Gastroesophageal sphincter (tissue), 4 donors: ENCODE data around the gene ORAI2. TPM values are rescaled to one million over a fixed set of nuclear protein-coding genes. Genes with fewer than 3 reads are reported as not detected.

Experiments
- ATAC-seq: fragments of 150-250 bp; one replicate; pipeline ENCODE4 v1.9.1; 2016; ENCODE audit warnings: mild to moderate bottlenecking, moderate library complexity
- H3K27ac ChIP-seq, 4 donors: fragments of 200-600 bp; sonication (generic) in 3 of 4; 1 replicate in 3 of 4; 2 replicates in 1 of 4; pipeline ENCODE4 v1.5.1; 2016 to 2019
- H3K27me3 ChIP-seq: fragments of 200-600 bp; sonication (generic); one replicate; pipeline ENCODE4 v1.5.1; 2019
- H3K36me3 ChIP-seq, 2 donors: fragments of 200-600 bp; sonication (generic); one replicate each; pipeline ENCODE4 v1.5.1; 2019; ENCODE audit warnings: control low read depth in 1 of 2
- H3K4me1 ChIP-seq, 3 donors: fragments of 200-600 bp; sonication (generic); 1 replicate in 2 of 3; 2 replicates in 1 of 3; pipeline ENCODE4 v1.5.1; 2016 to 2019; ENCODE audit warnings: control low read depth in 2 of 3
- H3K4me3 ChIP-seq, 2 donors: fragments of 200-600 bp; sonication (generic); one replicate each; pipeline ENCODE4 v1.5.1; 2019; ENCODE audit warnings: mild to moderate bottlenecking in 1 of 2, moderate library complexity in 1 of 2
- H3K9me3 ChIP-seq, 3 donors: fragments of 200-600 bp; sonication (generic); one replicate each; pipeline ENCODE4 v1.5.1; 2017 to 2019; ENCODE audit warnings: control low read depth in 2 of 3
- EP300 ChIP-seq: sonication (generic); formaldehyde crosslinking; IDR thresholded peaks from one replicate; pipeline ENCODE4 v1.6.1; 2017; ENCODE audit warnings: antibody characterized with exemption, mild to moderate bottlenecking
- POLR2A ChIP-seq, 2 donors: fragments of 450-650 bp; IDR thresholded peaks; one replicate each; pipeline ENCODE4 v1.6.1; 2017; ENCODE audit warnings: antibody characterized with exemption in 2 of 2, mild to moderate bottlenecking in 2 of 2, moderate library complexity in 1 of 2
- POLR2AphosphoS5 ChIP-seq: sonication (generic); formaldehyde crosslinking; IDR thresholded peaks from one replicate; pipeline ENCODE4 v1.6.1; 2017; ENCODE audit warnings: antibody characterized with exemption
- WGBS, 2 donors: methylation state at CpG; one replicate each; pipeline ENCODE4 v1.1.5; 2018; ENCODE audit warnings: low coverage in 1 of 2; 5-methylcytosine and 5-hydroxymethylcytosine counted together
- total RNA-seq, 4 donors: library from RNA; depleted of rRNA; stranded (reverse); fragments of >200 nt; gene quantifications; one replicate each; pipeline ENCODE4 v1.1.0, GENCODE V29; 2016
- TF ChIP-seq, protein P1 (sequence below), 4 experiments: fragments of 200-600 bp in 2 of 4; fragments of 450-650 bp in 2 of 4; sonication (generic) in 1 of 4; IDR thresholded peaks; one replicate each; pipeline ENCODE4 v1.5.1; 2017 to 2019; ENCODE audit warnings: antibody characterized with exemption in 4 of 4, mild to moderate bottlenecking in 2 of 4, moderate library complexity in 2 of 4

Gene ORAI2
- total RNA-seq, 4 donors from 2014 or later = 3.3 to 15.6 (median 6.7) TPM

DNA sequence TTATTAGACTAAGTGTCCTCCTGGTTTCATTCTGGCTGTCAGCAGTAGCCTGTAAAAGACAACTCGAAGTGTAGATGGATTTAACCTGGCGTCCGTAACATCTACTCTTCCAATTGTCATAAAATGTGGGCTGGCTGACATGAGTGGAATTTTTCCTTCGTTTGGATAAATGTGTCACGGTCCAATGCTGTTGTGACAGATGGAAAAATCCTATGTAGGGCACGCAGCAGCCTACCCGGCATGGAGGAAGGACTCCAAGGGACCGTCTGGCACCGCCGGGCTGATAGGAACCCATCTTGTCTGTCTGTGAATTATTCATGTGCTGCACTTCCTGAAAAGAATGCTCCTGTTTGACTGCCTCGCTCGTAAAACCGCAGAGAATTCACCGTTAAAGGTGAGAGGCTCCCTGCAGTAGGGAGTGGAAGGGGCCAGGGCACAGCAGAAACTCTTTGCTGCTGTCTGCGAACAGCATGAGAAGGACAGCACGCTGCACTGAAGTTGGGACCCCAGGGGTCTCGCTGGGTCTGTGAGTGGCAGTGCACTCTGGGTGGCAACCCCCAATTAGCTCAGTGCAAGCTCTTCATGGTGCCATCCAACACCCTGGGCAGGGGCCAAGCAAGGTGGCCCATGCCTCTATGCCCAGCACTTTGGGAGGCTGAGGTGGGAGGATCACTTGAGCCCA, 1.6 kb upstream of the ORAI2 start:
- peak overlapping the region in 3 of 4 donors; percentile 3 to 19 (median 8) for H3K27ac ChIP-seq
- ATAC-seq = no peak
- peaks cover 0 to 31% (median 4%) of the 10 kb centered on the region in 3 donors for H3K4me1 ChIP-seq
- no peaks in the 10 kb centered on the region for H3K9me3 ChIP-seq
- H3K27me3 ChIP-seq = no peaks in the 10 kb centered on the region
- no peak overlapping the region for H3K4me3 ChIP-seq
- no peak for TF ChIP-seq POLR2AphosphoS5
- TF ChIP-seq POLR2A (IDR thresholded peaks at IDR 0.05) = no peak
- TF ChIP-seq, protein P1, sequence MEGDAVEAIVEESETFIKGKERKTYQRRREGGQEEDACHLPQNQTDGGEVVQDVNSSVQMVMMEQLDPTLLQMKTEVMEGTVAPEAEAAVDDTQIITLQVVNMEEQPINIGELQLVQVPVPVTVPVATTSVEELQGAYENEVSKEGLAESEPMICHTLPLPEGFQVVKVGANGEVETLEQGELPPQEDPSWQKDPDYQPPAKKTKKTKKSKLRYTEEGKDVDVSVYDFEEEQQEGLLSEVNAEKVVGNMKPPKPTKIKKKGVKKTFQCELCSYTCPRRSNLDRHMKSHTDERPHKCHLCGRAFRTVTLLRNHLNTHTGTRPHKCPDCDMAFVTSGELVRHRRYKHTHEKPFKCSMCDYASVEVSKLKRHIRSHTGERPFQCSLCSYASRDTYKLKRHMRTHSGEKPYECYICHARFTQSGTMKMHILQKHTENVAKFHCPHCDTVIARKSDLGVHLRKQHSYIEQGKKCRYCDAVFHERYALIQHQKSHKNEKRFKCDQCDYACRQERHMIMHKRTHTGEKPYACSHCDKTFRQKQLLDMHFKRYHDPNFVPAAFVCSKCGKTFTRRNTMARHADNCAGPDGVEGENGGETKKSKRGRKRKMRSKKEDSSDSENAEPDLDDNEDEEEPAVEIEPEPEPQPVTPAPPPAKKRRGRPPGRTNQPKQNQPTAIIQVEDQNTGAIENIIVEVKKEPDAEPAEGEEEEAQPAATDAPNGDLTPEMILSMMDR (IDR thresholded peaks at IDR 0.05) = no peak
- TF ChIP-seq EP300 = no peak
- H3K36me3 ChIP-seq = peaks cover 0 to 13% of the 10 kb centered on the region in 2 donors
- 46% methylated on average over 6 of the region's 17 CpGs; no CpG with 5 or more reads in 1 of the 2 donors for WGBS, 2 donors

- WGBS, 2 donors = 30 to 39% methylated on average over 7 to 8 of the region's 27 CpGs
- ATAC-seq = peak; percentile 30
- no peaks in the 10 kb centered on the region for H3K9me3 ChIP-seq
- no peaks in the 10 kb centered on the region for H3K27me3 ChIP-seq
- TF ChIP-seq POLR2A (IDR thresholded peaks at IDR 0.05) (no peak), POLR2AphosphoS5 (no peak), EP300 (no peak)
- TF ChIP-seq, protein P1 (IDR thresholded peaks at IDR 0.05) = no peak
- H3K36me3 ChIP-seq = peaks cover 0 to 4% of the 10 kb centered on the region in 2 donors
- peaks cover 0 to 31% (median 4%) of the 10 kb centered on the region in 3 donors for H3K4me1 ChIP-seq
- H3K27ac ChIP-seq = peak overlapping the region in 3 of 4 donors; percentile 32 to 76 (median 46)
- peak overlapping the region; percentile 66 to 91 for H3K4me3 ChIP-seq
Measured at GRCh38 chr7:102432442-102433218, 745 bp upstream of the ORAI2 start.

- ATAC-seq = no peak
- peak overlapping the region in 2 of 4 donors; percentile 57 to 76 for H3K27ac ChIP-seq
- H3K9me3 ChIP-seq = no peaks in the 10 kb centered on the region
- WGBS, 2 donors = 10% methylated on average over 2 of the region's 9 CpGs; no CpG with 5 or more reads in 1 of the 2 donors
- H3K4me3 ChIP-seq = peak overlapping the region; percentile 66 to 91
- no peaks in the 10 kb centered on the region for H3K27me3 ChIP-seq
- no peak for TF ChIP-seq EP300
- no peak for TF ChIP-seq POLR2A (IDR thresholded peaks at IDR 0.05)
- TF ChIP-seq, protein P1 (IDR thresholded peaks at IDR 0.05) = no peak
- TF ChIP-seq POLR2AphosphoS5 = no peak
- H3K4me1 ChIP-seq = peaks cover 0 to 31% (median 4%) of the 10 kb centered on the region in 3 donors
- peaks cover 0 to 5% of the 10 kb centered on the region in 2 donors for H3K36me3 ChIP-seq
Measured at GRCh38 chr7:102434039-102434486, 688 bp downstream of the ORAI2 start.

DNA sequence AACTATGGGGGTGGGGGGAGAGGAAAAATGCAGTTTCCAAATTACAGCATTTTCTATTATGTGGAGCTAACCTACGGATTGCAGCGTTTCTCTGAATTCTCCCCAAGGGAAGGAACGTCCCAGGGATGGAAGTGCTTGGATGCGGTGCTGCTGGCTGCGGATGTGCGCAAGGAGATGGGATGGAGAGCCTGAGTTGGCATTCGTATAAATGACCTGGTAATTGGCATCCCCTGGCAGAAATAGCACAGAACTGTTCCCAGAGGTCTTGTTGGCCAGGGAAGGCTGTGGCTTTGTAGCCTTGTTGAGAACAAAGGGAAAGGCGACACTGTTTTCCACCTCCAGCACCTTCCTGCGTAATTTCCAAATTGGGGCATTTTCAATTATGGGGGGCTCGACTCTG, 2.7 kb downstream of the ORAI2 start:
- Histone ChIP-seq H3K4me1 (peaks cover 0 to 36% (median 4%) of the 10 kb centered on the region in 3 donors), H3K36me3 (peaks cover 0 to 8% of the 10 kb centered on the region in 2 donors), H3K27ac (no peak overlapping the region), H3K4me3 (no peak overlapping the region), H3K27me3 (no peaks in the 10 kb centered on the region), H3K9me3 (no peaks in the 10 kb centered on the region)
- WGBS, 2 donors = 85 to 100% methylated on average over 1 to 9 of the region's 10 CpGs
- no peak for ATAC-seq
- no peak for TF ChIP-seq EP300
- TF ChIP-seq, protein P1 (IDR thresholded peaks at IDR 0.05) = no peak
- TF ChIP-seq POLR2AphosphoS5 = no peak
- TF ChIP-seq POLR2A (IDR thresholded peaks at IDR 0.05) = no peak
